IMR-90 (cell line): ENCODE data around the gene HIF1AN.

Experiments
- CHD1 ChIP-seq: IDR thresholded peaks from 2 replicates; pipeline ENCODE4 v1.6.1; 2012; ENCODE audit warnings: low read depth, low read length, improper control_type of control experiment
- CTCF ChIP-seq: conservative IDR thresholded peaks from 2 replicates; pipeline ENCODE4 v1.5.1; 2012; ENCODE audit warnings: mild to moderate bottlenecking, low read depth, low read length, improper control_type of control experiment
- MXI1 ChIP-seq: IDR thresholded peaks from 2 replicates; pipeline ENCODE4 v1.6.1; 2012; ENCODE audit warnings: low read depth, mild to moderate bottlenecking, low read length, moderate library complexity, borderline replicate concordance
- POLR2A ChIP-seq: IDR thresholded peaks from 2 replicates; pipeline ENCODE4 v1.6.1; 2012; ENCODE audit warnings: mild to moderate bottlenecking, low read depth, low read length
- USF2 ChIP-seq: fragments of 150-350 bp; IDR thresholded peaks from 2 replicates; pipeline ENCODE4 v1.6.1; 2017; ENCODE audit warnings: mild to moderate bottlenecking, antibody characterized with exemption, low read length, low read depth

- TF ChIP-seq CTCF (no peak), MXI1 (no peak), POLR2A (no peak), CHD1 (no peak), USF2 (no peak)
Measured at GRCh38 chr10:100496567-100496966, 39.2 kb upstream of the HIF1AN start.
